Measurements from ENCODE around the gene HES4. TPM values are rescaled to one million over a fixed set of nuclear protein-coding genes. Genes with fewer than 3 reads are reported as not detected.

HES4 gene
- total RNA-seq, 1 donor = 3.6 TPM

DNA sequence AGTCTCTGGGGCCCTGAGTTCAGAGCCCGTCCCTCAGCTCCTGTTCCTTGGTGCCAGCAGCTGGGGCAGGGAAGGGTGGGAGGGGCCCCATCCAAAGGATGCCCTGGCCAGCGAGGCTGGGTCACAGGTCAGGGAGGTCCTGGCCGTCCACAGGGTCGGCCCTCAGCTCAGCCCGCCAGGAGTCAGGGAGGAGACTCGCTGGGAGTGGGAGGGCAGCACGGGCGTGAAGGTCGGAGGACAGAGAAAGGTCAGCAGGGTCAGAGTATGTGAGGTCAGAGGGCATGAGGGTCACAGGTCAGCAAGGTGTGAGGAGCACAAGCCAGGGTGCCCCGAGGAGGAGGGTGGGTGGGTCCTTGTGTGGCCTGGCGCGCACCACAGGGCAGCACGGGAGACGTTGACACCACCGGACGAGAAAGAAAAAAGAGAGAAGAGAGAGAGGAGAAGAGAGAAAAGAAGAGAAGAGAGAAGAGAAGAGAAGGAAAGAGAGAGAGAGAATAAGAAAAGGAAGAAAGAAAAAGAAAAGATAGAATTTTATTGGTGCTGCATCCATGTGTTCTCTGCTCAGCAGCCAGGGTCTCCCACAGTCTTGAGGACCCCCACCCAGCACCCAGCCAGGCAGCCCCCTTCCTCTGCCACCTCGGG, 25.1 kb downstream of the HES4 start:
- H3K9me3 ChIP-seq (ENCODE audit: low read depth, low read length) = no peaks in the 10 kb centered on the region
- peaks cover 7% of the 10 kb centered on the region for H3K4me1 ChIP-seq (ENCODE audit: insufficient read depth, low read length)
- H3K27me3 ChIP-seq (ENCODE audit: insufficient read depth, low read length) = peaks cover 3% of the 10 kb centered on the region
- H3K4me3 ChIP-seq (ENCODE audit: low read length) = no peak overlapping the region

DNA sequence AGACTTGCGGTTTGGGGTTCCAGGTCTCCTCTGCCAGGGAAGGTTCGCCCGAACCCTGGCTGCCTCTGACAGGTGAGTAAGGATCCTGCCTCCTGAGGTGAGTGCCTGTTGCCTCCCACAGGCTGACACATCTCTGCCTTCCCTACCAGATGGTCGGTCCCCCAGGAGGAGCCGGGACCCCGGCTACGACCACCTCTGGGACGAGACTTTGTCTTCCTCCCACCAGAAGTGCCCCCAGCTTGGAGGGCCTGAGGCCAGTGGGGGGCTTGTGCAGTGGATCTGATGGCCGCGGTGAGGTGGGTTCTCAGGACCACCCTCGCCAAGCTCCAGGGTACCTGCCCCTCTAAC, 25.6 kb downstream of the HES4 start:
- H3K4me3 ChIP-seq (ENCODE audit: low read length) = no peak overlapping the region

DNA sequence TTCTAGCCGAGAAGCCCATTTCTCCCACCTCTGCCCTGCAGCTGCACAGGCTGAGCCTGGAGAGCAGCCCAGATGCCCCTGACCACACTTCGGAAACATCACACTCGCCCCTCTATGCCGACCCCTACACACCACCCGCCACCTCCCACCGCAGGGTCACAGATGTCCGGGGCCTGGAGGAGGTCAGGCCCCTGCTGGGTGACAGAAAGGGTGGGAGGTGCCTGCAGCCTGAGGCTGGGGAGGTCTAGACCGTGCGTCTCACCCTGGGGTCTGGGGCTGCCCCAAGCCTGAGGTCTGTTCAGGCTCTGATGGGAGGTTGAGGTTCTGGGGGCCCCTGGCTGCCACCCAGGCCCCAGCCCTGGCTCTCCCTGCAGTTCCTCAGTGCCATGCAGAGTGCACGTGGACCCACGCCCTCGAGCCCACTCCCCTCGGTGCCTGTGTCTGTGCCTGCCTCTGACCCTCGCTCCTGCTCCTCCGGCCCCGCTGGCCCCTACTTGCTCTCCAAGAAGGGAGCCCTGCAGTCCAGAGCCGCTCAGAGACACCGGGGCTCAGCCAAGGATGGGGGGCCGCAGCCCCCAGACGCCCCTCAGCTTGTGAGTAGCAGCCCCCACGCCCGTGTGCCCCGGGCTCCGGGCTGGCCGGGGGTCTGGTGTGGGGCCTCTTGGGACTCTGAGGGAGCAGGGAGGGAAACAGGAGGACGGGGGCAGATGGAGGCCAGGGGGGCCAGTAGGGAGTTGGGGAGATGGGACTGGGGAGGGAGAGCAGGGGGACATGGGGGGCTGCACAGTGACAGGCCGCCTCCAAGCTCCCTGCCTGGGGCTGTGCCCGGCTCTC, 26.2 kb downstream of the HES4 start:
- Histone ChIP-seq H3K4me1 (ENCODE audit: insufficient read depth, low read length) (peaks cover 7% of the 10 kb centered on the region), H3K4me3 (ENCODE audit: low read length) (no peak overlapping the region), H3K27me3 (ENCODE audit: insufficient read depth, low read length) (peaks cover 6% of the 10 kb centered on the region), H3K9me3 (ENCODE audit: low read depth, low read length) (no peaks in the 10 kb centered on the region)

More for the DNA sequence above, 25.6 kb downstream of the HES4 start:
- Histone ChIP-seq H3K4me1 (ENCODE audit: insufficient read depth, low read length) (peaks cover 7% of the 10 kb centered on the region), H3K9me3 (ENCODE audit: low read depth, low read length) (no peaks in the 10 kb centered on the region), H3K27me3 (ENCODE audit: insufficient read depth, low read length) (peaks cover 6% of the 10 kb centered on the region)

DNA sequence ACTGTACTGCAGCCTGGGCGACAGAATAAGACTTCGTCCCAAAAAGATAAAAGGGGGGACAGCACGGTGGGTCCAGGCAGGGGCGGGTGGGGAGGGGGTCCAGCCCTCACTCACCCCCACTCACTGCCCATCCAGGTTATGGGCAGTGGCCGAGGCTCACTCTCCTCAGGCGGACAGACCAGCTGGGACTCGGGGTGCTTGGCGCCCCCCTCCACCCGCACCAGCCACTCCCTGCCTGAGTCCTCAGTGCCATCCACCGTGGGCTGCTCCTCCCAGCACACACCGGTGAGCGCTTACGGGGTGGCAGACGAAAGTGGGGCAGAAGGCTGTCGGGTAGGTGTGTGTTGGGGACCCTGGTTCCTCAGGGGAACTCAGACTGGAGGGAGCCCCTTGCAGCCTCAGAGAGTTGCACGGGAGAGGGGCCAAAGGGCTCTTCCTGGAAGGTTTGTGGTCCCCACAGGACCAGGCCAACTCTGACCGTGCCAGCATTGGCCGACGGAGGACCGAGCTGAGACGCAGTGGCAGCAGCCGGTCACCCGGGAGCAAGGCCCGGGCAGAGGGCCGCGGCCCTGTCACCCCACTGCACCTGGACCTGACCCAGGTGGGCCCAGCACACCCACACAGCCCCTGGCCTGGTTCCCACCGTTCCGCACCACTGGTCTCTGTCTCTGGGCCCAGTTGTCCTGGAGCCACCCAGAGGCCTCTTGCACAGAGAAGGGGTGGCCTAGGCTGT, 27.0 kb downstream of the HES4 start:
- H3K9me3 ChIP-seq (ENCODE audit: low read depth, low read length) = no peaks in the 10 kb centered on the region
- peaks cover 6% of the 10 kb centered on the region for H3K27me3 ChIP-seq (ENCODE audit: insufficient read depth, low read length)
- peaks cover 7% of the 10 kb centered on the region for H3K4me1 ChIP-seq (ENCODE audit: insufficient read depth, low read length)
- H3K4me3 ChIP-seq (ENCODE audit: low read length) = no peak overlapping the region

DNA sequence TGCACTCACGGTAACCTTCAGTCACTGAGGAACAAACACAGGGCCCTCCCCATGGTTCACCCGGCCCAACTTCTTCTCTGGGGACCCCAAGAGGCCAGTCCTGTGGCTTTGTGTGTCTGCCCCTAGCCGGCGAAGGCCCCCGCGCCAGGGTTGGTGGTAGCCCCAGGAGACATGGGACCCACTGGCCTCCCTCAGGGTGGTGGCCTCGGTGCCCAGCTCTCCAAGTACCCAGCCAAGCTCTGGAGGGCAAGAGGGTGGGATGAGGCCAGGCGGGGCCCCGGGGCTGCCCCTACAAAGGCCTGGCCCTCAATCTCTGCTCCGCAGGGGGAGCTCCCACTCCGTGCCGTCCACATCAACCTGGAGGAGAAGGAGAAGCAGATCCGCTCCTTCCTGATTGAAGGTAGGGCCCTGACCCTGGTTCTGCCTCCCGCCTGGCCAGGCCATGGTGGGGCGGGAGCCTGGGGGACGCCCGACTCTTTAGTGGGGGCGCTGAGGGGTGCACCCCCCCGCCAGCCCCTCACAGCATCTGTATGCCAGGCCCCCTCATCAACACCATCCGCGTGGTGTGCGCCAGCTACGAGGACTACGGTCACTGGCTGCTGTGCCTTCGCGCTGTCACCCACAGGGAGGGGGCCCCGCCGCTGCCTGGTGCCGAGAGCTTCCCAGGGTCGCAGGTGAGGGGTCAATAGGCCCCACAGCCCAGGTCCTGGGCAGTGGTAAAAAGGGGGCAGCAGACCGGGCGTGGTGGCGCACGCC, 28.0 kb downstream of the HES4 start:
- no peak overlapping the region for H3K4me3 ChIP-seq (ENCODE audit: low read length)
- no peaks in the 10 kb centered on the region for H3K9me3 ChIP-seq (ENCODE audit: low read depth, low read length)
- peaks cover 14% of the 10 kb centered on the region for H3K4me1 ChIP-seq (ENCODE audit: insufficient read depth, low read length)
- peaks cover 6% of the 10 kb centered on the region for H3K27me3 ChIP-seq (ENCODE audit: insufficient read depth, low read length)

DNA sequence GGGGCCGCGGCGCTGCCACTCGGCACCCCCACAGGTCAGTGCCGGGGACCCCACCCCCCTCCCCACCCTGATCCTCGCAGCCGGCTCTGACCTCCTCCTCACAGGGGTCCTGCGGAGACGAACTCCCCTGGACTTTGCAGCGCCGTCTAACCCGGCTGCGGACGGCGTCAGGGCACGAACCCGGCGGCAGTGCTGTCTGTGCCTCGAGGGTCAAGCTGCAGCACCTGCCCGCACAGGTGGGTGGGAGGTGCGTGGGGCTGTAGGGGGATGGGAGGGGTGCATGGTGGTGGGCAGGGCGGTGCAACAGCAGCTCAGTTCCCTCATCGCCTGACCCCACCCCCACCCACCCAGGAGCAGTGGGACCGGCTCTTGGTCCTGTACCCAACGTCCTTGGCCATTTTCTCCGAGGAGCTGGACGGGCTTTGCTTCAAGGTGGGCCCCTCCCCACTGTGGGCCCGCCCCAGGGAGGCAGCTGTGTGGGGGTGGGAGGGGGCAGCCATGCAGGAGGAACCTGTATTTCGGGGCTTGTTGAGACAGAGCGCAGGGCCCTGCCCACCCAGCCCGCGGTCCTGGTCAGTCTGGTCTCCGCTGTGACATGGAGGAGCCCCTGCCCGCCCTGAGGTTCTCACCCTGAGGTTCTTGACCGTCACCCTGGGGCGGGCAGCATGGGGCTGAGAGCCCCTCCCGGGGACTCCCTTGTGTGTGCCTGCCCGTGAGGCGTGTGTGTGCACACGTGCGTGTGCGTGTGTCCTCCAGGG, 28.7 kb downstream of the HES4 start:
- peaks cover 6% of the 10 kb centered on the region for H3K27me3 ChIP-seq (ENCODE audit: insufficient read depth, low read length)
- H3K4me3 ChIP-seq (ENCODE audit: low read length) = no peak overlapping the region
- H3K4me1 ChIP-seq (ENCODE audit: insufficient read depth, low read length) = peaks cover 19% of the 10 kb centered on the region
- H3K9me3 ChIP-seq (ENCODE audit: low read depth, low read length) = no peaks in the 10 kb centered on the region

DNA sequence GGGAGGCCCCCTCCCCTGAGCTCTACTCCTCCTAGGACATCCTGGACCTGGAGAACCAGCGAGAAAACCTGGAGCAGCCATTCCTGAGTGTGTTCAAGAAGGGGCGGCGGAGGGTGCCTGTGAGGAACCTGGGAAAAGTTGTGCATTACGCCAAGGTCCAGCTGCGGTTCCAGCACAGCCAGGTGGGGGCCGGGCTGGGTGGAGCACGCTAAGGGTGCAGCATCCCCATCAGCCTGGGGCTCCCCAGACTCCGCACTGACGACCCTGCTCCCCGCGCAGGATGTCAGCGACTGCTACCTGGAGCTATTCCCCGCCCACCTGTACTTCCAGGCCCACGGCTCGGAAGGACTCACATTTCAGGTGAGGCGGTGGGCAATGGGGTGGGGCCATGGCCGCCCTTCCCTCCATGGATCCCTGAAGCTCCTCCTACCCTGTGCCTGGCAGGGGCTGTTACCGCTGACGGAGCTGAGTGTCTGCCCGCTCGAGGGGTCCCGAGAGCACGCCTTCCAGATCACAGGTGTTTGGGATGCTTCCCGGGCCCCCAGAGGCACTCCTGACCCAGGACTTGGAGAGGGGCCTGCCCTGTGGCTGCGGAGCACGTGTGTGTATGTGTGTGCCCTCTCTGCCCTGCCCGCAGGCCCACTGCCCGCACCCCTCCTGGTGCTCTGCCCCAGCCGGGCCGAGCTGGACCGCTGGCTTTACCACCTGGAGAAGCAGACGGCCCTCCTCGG, 29.5 kb downstream of the HES4 start:
- Histone ChIP-seq H3K4me1 (ENCODE audit: insufficient read depth, low read length) (peaks cover 19% of the 10 kb centered on the region), H3K27me3 (ENCODE audit: insufficient read depth, low read length) (peaks cover 6% of the 10 kb centered on the region), H3K9me3 (ENCODE audit: low read depth, low read length) (no peaks in the 10 kb centered on the region), H3K4me3 (ENCODE audit: low read length) (no peak overlapping the region)

DNA sequence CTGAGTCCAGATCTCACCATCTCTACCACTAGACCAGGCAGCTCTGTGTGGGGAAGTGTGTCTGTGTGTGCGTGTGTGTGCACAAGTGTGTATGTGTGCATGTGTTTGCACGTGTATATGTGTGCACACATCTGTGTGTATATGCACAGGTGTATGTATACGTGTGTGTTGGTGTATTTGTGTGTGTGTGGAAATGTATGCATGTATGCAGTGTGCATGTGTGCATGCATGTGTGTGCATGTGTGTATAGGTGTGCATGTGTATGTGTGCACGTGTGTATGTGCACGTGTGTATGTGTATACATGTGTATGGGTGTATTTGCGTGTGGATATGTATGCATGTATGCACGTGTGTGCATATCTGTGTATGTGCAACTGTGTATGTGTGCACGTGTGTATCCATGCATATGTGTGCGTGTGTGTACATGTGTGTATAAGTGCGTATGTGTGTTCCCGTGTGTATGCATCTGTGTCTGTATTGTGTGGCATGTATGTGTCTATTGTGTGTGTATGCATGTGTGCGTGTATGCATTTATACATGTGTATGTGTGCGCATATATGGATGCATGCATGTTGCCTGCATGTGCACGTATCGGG, 30.5 kb downstream of the HES4 start:
- Histone ChIP-seq H3K4me3 (ENCODE audit: low read length) (no peak overlapping the region), H3K27me3 (ENCODE audit: insufficient read depth, low read length) (peaks cover 6% of the 10 kb centered on the region), H3K4me1 (ENCODE audit: insufficient read depth, low read length) (peaks cover 19% of the 10 kb centered on the region), H3K9me3 (ENCODE audit: low read depth, low read length) (no peaks in the 10 kb centered on the region)

DNA sequence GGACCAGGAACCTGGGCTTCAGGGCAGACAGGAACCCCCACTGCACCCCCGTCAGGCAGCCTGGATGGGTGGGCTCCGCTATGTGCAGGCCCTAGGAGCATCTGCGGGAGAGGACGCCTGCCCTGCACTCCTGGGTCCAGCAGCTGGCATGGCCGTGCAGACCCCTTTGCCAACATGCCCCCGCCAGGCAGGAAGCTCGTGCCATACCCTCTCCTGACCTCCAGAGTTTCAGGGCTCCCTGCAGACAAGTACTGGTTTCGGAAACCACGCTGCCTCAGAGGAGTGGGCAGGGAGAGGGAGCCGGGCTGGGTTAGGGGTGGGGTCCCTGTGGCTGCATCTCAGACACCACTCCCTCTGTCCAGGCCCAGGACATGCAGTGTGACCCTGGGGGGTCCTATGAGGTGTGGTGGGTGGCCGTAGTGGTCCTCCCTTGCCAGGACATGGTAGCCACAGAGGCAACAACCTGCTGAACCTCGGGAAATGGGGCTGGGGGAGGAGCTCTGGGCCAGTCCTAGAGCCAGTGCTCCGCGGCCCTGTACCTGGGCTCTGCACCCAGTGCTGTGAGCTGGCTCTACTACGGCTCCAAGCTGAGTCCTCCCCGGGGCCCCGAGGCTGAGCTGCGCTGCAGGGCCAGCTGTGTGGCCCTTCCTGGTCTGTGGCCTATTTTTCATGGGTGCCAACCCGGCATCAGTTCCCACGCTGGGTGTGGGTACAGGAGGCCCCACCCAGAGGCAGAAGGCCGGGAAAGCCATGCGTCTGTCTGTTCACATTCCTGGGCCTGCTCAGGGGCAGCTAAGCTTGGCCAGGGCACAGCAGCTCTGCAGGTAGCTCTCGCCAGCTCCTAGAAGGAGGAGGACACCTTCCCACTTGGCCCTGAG, 32.2 kb downstream of the HES4 start:
- H3K9me3 ChIP-seq (ENCODE audit: low read depth, low read length) = no peaks in the 10 kb centered on the region
- no peak overlapping the region for H3K4me3 ChIP-seq (ENCODE audit: low read length)
- H3K27me3 ChIP-seq (ENCODE audit: insufficient read depth, low read length) = peaks cover 6% of the 10 kb centered on the region
- peaks cover 19% of the 10 kb centered on the region for H3K4me1 ChIP-seq (ENCODE audit: insufficient read depth, low read length)

DNA sequence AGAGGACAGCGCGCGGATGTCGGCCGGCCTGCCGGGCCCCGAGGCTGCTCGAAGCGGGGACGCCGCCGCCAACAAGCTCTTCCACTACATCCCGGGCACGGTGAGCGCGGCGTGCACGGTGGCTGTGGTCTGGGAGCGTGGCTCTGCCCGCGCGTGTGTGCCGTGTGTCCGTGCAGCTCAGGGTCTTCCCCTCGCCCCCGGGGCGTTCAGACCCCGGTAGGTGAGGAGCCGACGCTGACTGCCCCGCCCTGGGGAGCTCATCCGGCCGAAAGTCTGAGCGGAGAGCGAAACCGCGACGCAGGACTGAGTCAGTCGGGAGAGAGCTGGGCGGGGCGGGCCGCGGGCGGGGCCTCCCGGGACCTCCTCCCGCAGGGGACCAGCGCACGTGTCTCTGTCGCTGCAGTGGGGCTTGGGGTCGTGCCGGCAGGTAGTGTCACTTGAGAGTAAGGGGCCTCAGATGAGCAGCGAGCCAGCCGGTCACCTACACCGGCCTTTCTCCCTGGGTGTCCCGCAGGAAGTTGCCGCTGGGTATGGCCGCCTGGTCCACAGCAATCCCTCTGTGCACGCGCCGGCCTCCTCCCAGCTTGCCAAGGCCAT, 33.1 kb downstream of the HES4 start:
- H3K4me3 ChIP-seq (ENCODE audit: low read length) = peak overlapping the region; percentile 46
- peaks cover 6% of the 10 kb centered on the region for H3K27me3 ChIP-seq (ENCODE audit: insufficient read depth, low read length)
- H3K9me3 ChIP-seq (ENCODE audit: low read depth, low read length) = no peaks in the 10 kb centered on the region
- H3K4me1 ChIP-seq (ENCODE audit: insufficient read depth, low read length) = peaks cover 19% of the 10 kb centered on the region

DNA sequence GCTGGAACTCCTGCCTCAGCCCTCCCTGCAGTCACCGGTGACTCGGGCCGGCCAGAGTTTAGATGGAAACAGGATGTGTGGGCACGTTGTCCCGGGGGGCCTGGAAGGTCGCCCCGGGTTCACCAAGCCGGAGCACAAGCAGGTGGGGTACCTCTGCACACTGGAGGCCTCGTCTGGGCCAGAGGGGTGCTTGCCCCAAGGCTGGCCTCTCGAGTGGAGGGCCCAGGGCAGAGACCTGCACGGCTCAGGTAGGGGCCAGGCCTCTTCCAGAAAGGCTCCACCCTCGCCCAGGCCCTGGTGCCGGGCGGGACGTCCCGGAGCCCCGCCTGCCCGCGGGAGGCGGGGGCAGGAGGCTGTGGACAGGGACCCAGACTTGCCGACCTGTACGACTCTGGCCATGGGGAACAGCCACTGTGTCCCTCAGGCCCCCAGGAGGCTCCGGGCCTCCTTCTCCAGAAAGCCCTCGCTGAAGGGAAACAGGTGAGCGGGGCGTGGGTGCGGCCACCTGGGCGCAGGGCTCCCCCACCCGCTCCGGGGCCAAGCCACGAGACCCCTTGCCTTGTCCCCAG, 33.7 kb downstream of the HES4 start, which contains the start of gene PLEKHN1:
Gene PLEKHN1 (plus strand): TSS at position 348 of the 569 bp plus-strand sequence. CDS start 50 bp downstream, at position 398.
- Histone ChIP-seq H3K4me3 (ENCODE audit: low read length) (peak within 1 kb of the TSS; percentile 46), H3K27me3 (ENCODE audit: insufficient read depth, low read length) (peaks cover 3% of the 10 kb centered on the region), H3K4me1 (ENCODE audit: insufficient read depth, low read length) (peaks cover 22% of the 10 kb centered on the region), H3K9me3 (ENCODE audit: low read depth, low read length) (no peaks in the 10 kb centered on the region)

DNA sequence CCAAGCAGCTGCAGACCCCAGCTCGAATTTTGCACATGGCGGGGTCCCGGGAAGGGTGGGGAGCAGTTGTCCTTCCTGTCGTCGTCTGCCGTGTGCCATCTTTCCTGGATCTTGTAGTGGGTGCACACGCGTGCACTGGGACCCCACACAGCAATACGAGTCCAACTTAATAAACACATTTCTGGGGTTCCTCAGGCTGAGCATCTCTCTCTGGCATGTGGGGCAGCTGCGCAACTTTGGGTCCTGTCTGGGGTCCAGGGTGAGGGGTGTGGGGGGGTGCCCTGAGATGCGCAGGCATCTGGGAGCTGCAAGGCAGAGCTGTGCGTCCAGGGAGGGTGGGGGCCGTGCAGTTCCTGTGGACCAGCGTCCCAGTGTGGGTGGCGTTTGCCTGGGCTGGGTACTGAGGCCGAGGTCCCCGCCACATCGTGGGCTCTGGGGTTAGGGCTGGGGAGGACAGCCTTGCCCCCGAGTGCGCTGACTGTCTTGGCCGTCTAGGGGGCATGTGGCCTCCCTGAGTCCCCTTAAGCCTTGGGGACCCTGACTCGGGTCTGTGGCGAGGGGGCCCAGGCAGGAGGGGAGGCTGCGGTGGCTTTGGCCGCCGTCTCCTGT, 34.3 kb downstream of the HES4 start:
- H3K4me1 ChIP-seq (ENCODE audit: insufficient read depth, low read length) = peaks cover 24% of the 10 kb centered on the region
- H3K4me3 ChIP-seq (ENCODE audit: low read length) = no peak overlapping the region

More for the DNA sequence above, 34.3 kb downstream of the HES4 start:
- H3K27me3 ChIP-seq (ENCODE audit: insufficient read depth, low read length) = peaks cover 3% of the 10 kb centered on the region
- H3K9me3 ChIP-seq (ENCODE audit: low read depth, low read length) = no peaks in the 10 kb centered on the region

Data from mononuclear cell (primary cell).